Activated T-cell treated with anti-CD3 and anti-CD28 coated beads for 1 hour (primary cell): Measurements from ENCODE around the gene POP4.
A peak's percentile ranks its signal among the peaks of the same experiment; 100 is the strongest.
"Not testable (repeated sequence)": the region's sequence is repeated elsewhere in the genome, so short reads cannot be mapped to it uniquely, and the experiment has no call there.

ENCODE experiments used
- DNase-seq: peaks from one replicate; pipeline ENCODE4 v3.0.0-alpha.2; 2020; ENCODE audit warnings: low read depth

The POP4 gene, protein sequence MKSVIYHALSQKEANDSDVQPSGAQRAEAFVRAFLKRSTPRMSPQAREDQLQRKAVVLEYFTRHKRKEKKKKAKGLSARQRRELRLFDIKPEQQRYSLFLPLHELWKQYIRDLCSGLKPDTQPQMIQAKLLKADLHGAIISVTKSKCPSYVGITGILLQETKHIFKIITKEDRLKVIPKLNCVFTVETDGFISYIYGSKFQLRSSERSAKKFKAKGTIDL

DNA sequence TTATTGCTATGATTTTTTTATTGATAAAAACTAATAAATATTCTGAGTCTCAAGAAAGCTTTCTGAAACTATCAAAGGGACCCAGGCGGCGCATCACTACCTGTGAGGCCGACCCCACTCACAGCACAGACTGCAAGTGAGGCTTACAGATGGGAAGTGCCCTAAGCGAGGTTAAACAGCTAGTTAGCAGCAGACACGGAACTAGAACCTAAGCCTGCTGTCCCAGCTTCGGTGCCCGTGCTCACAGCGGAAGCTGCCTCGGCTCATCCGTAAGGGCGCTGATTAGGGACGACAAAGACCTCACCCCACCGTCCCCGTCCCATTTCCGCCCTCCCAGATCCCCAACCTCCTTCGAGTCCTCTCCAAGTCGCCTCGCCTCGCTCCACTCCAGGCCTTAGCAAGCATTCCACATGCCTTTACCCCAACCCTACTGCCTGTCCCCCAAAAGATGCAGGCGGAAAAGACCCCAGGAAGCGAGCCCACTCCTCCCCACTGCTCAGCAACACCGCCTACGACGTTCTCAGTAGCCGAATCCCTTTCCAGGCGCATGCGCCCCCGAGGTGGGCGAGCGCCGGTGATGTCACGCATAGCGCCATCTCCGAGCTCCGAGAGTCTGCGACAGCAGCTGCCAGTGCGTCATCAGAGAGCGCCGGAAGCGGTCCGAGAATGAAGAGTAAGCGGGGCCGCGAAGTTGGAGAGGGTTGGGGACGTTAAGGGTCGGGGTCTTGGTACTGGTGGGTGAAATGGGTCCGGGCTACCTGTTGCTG is at the start of gene POP4:
TSS of gene POP4 (plus strand) at position 631 of the 767 bp plus-strand sequence. CDS start at position 667, 36 bp downstream.
- peak; percentile 96 for DNase-seq

DNA sequence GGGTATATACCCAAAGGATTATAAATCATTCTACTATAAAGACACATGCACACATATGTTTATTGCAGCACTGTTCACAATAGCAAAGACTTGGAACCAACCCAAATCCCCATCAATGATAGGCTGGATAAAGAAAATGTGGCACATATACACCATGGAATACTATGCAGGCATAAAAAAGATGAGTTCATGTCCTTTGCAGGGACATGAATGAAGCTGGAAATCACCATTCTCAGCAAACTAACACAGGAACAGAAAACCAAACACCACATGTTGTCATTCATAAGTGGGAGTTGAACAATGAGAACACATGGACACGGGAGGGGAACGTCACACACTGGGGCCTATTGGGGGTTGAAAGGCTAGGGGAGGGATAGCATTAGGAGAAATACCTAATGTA is 47.0 kb upstream of the POP4 start:
- DNase-seq, result not testable (repeated sequence)

DNA sequence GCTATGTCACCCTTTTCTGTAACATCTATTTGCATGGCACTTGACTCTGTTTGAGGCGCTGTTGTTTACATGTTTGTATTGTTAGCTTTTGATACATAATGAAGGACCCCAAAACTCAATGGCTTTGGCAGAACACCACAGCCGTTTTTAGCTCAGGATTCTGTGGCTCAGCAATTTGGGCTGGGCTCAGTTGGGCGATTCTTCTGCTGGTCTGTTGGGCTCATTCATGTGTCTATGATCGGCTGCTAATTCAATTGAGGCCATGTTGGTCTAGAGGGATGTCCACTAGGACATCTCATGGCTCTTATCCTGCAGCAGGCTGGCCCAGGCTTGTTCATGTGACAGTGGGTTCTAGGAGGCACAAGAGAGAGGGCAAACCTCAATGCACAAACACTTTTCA is 46.3 kb upstream of the POP4 start:
- no peak for DNase-seq

DNA sequence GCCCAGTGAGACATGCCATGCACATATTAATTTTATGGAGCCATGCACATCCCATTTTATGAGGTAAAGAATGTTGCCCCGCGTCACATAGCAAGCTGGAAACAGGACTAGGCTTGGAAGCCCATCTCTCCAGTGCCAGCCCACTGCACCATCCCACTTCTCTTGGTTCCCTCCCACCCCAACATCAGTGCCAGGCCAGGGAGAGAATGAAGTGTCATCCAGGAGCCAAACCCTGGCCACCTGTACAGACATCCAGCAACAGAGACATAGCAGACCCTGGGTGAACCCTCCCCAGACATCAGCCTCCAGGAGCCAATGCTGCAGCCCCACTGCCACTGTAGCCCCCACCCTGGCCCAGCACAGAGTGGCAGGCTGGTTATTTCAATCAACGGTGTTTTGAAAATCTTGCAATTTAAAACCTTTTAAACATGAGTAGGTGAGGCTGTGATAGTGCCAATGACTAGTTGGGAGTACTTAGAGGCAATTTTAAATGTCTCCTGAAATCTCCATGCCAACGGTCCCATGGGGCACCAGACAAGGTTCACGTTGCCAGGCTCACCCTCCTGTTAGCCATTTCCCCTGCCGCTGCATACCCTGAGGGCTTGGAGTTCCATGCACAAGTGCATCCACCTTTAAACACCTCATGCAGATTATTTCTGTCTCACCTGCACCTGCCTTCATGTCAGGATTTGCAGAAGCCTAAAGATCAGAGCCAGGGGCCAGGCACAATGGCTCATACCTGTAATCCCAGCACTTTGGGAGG is 45.6 kb upstream of the POP4 start:
- DNase-seq, result no peak

DNA sequence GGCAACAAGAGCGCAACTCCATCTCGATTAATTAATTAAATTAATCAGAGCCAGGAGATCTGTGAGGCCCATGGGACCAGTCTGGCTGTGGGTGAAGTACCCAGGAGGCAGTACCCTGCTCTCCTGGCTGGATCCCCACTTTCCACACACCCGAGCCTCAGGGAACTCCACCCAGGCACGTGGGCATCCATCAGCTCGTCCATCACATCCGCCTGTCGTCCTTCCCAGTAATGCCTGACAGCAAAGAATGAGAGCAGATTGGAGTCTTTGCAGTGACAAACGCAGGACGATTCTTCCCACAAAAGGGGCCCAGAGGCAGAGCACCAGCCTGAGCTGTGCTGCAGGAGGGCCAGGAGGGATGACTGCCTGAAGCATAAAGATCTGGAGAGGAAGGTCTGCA is 44.5 kb upstream of the POP4 start:
- no peak for DNase-seq

DNA sequence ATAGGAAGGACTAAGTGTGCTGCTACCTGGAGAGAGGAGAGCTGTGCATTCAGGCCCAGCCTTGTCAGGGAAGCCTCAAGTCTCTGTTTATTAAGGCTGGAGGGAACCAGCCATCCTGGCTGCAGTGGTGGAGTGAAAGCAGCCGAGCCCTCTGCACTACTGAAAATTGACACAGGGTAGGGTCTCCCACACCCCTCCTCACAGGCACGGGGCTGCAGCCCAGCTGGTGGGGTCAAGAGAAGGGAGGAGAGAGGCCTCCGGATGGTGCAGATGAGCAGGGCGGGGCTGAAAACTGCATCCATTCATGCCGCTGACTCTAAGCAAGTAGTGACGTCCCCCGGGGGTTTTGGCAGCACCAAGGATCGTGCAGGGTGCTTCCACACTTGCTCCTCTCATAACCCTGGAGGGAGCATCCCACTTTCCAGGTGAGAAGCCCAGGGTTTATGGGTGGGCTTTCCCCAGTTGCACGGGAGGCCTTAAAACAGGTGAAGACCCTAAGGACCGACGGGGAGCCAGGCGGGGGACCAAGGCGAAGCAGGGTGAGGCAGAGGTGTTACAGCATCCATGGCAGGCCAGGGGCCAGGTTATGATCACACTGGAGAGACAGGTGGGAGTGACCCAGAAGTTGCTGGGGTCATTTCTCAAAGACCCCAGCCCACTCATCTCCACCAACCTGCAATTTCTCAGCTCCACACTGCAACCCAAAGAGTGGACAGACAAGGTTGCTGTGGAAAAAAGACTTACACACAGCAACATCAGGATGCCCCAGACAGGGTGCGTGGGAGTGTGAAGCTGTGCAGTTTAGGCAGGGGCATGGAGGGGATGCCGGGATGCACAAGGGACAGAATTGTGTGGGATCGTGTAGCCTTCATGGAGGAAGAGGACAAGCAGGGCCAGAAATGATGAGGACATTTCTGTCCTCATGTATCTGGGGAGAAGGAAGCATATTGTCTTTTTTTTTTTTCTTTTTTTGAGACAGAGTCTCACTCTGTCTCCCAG is 43.5 kb upstream of the POP4 start:
- no peak for DNase-seq

DNA sequence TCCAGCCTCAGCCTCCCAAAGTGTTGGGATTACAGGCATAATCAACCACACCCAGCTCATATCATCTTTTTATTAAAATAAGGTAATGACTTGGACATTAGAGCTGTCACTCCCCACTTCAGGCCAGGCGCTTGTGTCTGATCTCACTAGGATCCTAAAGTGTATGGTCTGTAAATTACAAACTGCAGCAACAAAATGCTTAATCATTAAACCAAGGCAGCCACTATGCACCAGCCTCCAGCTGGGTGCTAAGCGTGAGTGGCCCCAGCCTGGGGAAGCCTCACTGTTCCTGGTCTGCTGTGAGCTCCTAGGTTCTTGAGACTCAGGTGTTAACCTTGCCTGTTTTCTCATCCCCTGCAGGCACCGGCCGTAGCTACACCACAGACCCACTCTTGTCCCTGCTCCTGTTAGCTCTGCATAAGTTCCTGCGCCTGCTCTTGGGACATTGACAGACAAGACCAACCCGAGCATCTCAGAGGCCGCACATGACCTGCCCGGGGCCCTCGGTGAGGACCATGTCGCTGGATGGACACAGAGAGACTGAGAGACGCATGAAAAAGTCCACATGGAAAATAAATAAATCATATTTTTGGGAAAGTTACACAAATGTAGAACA is 42.5 kb upstream of the POP4 start:
- DNase-seq, result no peak

DNA sequence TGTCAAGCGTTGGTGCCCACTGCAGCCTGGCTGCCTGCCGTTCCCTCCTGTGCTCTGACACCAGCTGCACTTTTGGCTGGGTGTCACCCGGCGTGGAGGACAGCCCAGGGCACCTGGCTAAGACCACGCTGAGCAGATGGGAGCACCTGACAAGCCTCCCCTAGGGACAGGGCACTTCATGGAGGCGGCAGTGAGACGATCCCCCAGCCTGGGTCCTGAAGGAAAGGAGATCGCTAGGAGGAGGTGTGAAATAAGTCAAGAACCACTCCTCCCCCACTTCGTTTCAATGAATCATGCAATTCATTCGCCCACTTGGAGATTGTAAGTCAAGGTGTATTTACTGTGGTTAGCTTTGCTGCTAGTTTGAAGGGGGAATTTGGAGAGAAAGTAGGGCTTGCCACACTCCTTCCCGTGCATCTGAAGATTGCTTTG is 41.5 kb upstream of the POP4 start:
- DNase-seq, result no peak

DNA sequence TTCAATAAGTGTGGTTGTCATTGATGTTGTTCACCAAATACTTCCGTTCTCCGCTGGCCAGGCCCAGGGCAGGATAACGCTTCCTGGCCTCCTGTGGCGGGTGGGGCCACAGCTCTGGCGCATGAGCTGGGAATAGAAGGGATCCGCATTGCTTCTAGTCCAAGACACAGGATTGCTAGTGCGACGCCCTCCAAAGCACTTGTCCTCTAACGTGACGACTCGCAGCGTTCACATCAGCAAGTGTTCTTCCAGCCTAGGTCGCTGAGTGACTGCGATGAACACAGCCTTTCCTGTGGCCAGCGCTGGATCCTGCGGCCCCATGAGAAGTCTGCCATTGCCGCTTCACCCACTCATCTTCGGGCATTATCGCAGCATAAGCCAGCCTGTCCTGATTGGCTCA is 40.9 kb upstream of the POP4 start:
- no peak for DNase-seq

DNA sequence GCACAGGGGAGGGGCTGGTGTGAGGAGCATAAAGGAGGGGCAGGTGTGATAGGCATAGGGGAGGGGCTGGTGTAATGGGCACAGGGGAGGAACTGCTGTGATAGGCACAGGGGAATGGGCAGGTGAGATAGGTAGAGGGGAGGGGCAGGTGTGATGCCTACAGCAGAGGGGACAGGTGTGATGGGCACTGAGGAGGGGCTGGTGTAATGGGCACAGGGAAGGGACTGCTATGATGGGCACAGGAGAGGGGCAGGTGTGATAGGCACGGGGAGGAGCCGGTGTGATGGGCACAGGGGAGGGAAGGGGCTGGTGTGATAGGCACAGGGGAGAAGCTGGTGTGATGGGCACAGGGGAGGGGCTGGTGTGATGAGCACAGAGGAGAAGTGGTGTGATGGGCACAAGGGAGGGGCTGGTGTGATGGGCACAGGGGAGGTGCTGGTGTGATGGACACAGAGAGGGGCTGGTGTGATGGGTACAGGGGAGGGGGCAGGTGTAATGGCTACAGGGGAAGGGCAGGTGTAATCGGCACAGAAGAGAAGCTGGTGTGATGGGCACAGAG is 39.5 kb upstream of the POP4 start:
- DNase-seq, result no peak

DNA sequence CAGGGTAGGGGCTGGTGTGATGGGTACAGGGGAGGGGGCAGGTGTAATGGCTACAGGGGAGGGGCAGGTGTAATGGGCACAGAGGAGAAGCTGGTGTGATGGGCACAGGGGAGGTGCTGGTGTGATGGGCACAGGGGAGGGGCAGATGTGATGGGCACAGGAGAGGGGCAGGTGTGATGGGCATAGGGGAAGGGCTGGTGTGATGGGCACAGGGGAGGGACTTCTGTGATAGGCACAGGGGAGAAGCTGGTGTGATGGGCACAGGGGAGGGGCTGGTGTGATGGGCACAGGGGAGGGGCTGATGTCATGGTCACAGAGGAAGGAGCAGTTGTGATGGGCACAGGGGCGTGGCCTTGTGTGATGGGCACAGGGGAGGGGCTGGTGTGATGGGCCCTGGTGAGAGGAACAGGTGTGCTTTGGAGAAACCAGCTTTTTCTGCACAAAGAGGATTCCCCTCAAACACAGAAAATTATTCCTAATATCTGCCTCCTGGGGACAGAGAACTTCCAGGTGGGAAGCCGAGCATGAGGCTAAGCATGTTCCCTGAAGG is 38.6 kb upstream of the POP4 start:
- no peak for DNase-seq

DNA sequence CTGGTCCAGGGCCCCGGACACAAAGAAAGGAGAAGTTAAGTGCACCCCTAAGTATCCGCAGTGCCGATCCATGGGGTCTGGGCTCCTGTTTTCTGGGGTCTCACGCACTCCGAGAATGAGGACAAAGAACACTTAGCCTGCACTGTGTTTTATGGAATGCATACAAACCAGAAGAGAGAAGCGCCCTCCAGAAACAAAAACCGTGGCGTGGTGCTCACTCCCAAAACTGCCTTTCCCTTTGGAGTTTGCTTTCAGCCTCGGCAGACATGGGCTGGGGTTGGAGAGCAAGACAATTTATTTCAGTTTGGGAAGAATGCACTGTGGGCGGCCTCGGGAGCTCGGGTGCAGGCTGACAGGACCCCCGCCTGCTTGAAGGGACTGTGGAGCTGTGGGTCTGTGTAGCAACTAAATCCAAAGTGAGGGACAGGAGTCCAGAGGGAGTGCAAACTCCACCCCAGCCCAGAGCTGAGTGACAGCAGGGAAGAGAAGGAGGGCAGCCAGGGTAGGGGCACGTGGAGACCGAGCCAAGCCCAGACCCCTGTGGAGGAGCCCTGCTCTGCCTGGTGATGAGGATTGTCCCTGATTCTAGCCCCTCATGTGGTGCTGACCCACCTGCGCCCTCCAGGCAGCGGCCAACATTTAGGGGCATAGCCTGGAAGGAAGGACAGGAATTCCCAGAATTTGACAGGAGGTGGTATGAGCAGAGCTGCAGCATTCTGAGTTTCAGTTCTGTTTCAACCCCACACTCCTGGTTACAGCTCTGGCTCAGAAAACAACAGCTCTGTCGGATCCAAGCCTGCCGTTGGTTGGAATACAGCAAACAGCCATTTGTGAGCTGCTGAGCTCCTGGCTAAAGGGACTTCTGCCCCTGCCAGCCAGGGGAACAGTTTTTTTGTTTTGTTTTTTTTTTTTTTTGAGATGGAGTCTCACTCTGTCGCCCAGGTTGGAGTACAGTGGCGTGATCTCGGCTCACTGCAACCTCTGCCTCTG is 37.8 kb upstream of the POP4 start:
- no peak for DNase-seq

DNA sequence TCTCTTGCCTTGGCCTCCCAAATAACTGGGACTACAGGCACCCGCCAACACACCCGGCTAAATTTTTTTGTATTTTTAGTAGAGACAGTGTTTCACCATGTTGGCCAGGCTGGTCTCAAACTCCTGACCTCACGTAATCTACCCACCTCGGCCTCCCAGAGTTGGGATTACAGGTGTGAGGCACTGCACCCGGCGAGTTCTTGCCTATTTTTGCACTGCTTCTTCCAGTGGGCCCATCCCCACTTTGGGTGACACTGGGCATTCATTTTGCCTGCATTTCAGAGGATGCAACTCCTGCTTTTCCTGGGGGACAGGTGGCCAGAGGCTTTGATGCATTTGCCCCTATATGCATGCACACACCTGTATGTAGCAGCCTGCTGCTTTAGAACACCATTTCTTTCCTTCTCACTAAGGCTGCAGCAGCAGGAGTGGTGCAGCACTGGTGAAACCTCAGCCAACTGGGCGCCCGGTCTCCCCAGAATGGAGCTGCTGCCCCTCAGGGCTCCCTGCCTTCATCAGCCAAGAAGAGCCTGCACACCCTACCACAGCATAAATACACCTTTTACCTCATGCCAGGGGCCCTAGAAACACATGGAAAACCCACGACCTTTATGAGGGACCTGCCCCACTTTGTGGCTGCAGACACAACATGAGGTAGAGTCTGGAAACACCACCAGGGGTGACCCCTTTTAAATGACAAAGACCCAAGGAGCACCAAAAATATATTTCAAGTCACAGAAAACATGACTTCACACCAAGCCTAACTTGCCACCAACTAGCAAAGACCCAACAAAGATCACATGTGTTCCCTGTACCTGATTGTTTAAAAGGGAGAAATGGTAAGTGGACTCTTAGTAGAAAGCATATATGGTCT is 36.8 kb upstream of the POP4 start:
- no peak for DNase-seq

DNA sequence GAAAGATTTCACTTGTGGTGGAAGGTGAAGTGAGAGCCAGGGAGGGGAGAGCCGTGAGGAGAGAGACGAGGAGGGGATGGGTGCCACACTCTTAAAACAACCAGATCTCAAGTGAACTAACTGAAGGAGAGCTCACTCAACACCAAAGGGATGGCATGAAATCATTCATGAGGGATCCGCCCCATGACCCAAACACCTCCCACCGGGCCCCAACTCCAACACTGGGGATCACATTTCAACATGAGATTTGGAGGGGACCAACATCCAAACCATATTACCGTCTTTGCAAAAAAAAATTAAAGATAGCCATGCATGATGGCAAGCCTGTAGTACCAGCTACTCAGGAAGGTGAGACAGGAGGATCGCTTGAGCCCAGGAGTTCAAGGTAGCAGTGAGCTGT is 34.9 kb upstream of the POP4 start:
- DNase-seq, result no peak

DNA sequence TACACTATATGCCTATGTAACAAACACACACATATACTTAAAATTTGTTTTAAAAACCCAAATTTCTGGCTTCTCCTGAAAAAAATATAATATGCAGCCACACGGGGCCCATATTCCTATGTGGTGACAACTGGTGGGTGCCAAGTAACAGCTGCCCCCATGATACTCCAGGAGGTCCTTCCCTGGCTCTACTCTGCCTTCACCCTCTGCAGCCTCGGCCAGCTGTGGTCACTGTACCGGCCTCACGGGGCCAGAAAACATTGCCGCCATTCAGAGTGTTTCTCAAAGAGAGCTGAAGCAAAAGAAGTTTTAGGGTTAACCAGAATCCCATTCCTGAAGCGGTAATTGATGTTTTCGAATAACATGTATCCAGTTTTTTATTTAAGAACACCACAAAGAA is 32.6 kb upstream of the POP4 start:
- DNase-seq, result no peak

DNA sequence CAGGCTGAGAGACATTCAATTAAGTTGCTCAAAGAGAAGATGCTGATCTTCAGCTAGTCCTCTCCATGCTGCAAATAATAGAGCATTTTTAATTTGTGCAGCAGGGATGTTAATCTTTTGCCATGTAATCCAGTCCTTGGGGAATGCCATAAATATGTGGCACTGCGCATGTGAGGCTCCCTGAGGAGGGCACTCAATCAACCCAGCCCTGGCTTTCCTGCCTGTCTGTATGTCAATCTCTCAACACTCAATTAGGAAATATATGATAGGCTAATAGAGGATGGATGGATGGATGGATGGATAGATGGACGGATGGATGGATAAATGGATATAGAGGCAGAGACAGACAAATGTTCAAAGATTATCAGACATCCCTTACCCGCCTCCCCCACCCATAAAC is 31.6 kb upstream of the POP4 start:
- no peak for DNase-seq

DNA sequence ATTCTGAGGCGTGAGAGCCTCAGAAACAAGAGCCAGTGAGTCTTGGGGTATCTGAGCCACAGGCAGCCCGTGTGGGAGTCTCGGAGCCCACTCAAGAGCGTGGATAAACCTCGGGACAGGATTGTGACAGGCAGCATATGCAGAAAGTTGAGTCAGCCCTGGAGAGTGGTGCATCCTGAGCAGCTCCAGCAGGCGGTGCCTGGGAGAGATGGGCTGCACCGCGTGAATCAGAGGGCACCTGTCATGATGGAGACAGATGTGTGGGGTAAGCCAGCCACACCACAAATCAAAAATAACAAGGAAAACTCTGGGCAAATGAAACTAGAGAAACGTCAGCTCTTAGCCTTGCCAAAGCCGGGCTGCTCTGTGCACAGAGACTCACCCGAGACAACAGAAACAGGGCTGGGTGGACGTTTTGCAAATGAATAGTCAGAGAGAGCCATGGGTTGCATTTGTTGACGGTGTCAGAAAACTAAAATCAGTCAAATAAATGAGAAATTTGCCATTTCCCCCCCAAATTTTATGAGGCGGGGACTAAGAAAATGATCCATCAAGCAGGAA is 30.0 kb upstream of the POP4 start:
- DNase-seq, result no peak
